Natural killer cell (primary cell): ENCODE measurements around the gene ZNHIT1. TPM values are rescaled to one million over a fixed set of nuclear protein-coding genes. Genes with fewer than 3 reads are reported as not detected.

Source experiments
- ATAC-seq, 3 donors: fragments of 150-1000 bp in 2 of 3; fragments of 200-7000 bp in 1 of 3; cut with Tn5 transposase; 1 replicate in 1 of 3; 2 replicates in 2 of 3; pipeline ENCODE4 v1.10.0; 2021; ENCODE audit warnings: mild to moderate bottlenecking in 2 of 3, moderate library complexity in 2 of 3
- DNase-seq, 2 donors: peaks; one replicate each; pipeline versions ENCODE4 v3.0.0 to v3.0.0-alpha.2; 2013 to 2021; ENCODE audit warnings: mixed read lengths in 1 of 2
- H3K27ac ChIP-seq: one replicate; pipeline ENCODE4 v1.5.1; 2013; ENCODE audit warnings: mild to moderate bottlenecking, low read length
- H3K27me3 ChIP-seq: one replicate; pipeline ENCODE4 v1.6.1; 2013; ENCODE audit warnings: low read length; ENCODE audit not compliant: control insufficient read depth, insufficient read depth
- H3K36me3 ChIP-seq: one replicate; pipeline ENCODE4 v1.6.1; 2013; ENCODE audit warnings: low read length; ENCODE audit not compliant: control insufficient read depth, insufficient read depth
- H3K4me1 ChIP-seq: one replicate; pipeline ENCODE4 v1.6.1; 2013; ENCODE audit warnings: low read length; ENCODE audit not compliant: control insufficient read depth, insufficient read depth
- H3K4me3 ChIP-seq: one replicate; pipeline ENCODE4 v1.5.1; 2013; ENCODE audit warnings: low read length
- H3K9me3 ChIP-seq: one replicate; pipeline ENCODE4 v1.6.1; 2013; ENCODE audit warnings: low read length; ENCODE audit not compliant: control insufficient read depth, insufficient read depth
- H3K27ac Mint-ChIP-seq, 2 donors: one replicate each; pipeline ENCODE4 v1.8.0; 2022; ENCODE audit warnings: mild to moderate bottlenecking in 2 of 2, mixed read lengths in 2 of 2, moderate library complexity in 1 of 2
- H3K27me3 Mint-ChIP-seq, 2 donors: one replicate each; pipeline ENCODE4 v1.8.0; 2022; ENCODE audit warnings: low read depth in 2 of 2, mixed read lengths in 2 of 2
- H3K36me3 Mint-ChIP-seq: one replicate; pipeline ENCODE4 v1.8.0; 2022; ENCODE audit warnings: mixed read lengths
- H3K4me1 Mint-ChIP-seq, 2 donors: one replicate each; pipeline ENCODE4 v1.8.0; 2022; ENCODE audit warnings: mixed read lengths in 2 of 2
- H3K4me3 Mint-ChIP-seq: one replicate; pipeline ENCODE4 v1.8.0; 2022; ENCODE audit warnings: mild to moderate bottlenecking, moderate library complexity, mixed read lengths
- H3K9me3 Mint-ChIP-seq, 2 donors: one replicate each; pipeline ENCODE4 v1.8.0; 2022; ENCODE audit warnings: mixed read lengths in 2 of 2
- CTCF ChIP-seq: fragments of 200-600 bp; IDR thresholded peaks from one replicate; pipeline ENCODE4 v1.8.0; 2022; ENCODE audit warnings: antibody characterized with exemption
- WGBS: methylation state at CpG from one replicate; pipeline ENCODE4 v1.1.7; 2013; ENCODE audit warnings: missing lambda C conversion rate; ENCODE audit not compliant: insufficient coverage; 5-methylcytosine and 5-hydroxymethylcytosine counted together
- intact Hi-C: fragments of 100-400 bp; cut with micrococcal nuclease; formaldehyde crosslinking; loops from one replicate; pipeline ENCODE4 v1.14.2; 2022
- total RNA-seq, 4 donors: library from RNA; stranded (reverse); fragments of 120-200 nt in 1 of 4; gene quantifications; one replicate each; pipeline versions ENCODE4 v1.2.3 to v1.2.4, GENCODE V29; 2013 to 2022

The ZNHIT1 gene
- 10 to 100 TPM; 53.7 to 63.5 (median 60.9) TPM for total RNA-seq
- 49.1 TPM for total RNA-seq (2013)

- TF ChIP-seq CTCF: no peak
- DNase-seq (peak; percentile 94 to 100), ATAC-seq (peak; percentile 76 to 84 (median 82))
- Histone ChIP-seq H3K4me3 (peak within 1 kb of the TSS; percentile 81), H3K27me3 (no peaks in the 10 kb centered on the region), H3K4me1 (peaks cover 25% of the 10 kb centered on the region), H3K36me3 (peaks cover 7% of the 10 kb centered on the region), H3K27ac (peak within 1 kb of the TSS; percentile 82), H3K9me3 (no peaks in the 10 kb centered on the region)
- intact Hi-C loops: loop anchor here (1.0 kb wide), 1 partner anchor 27 kb away; no protein-coding TSS in a partner anchor
- Mint-ChIP-seq H3K27me3 (no peaks in the 10 kb centered on the region), H3K27ac (peak within 1 kb of the TSS; percentile 94 to 97), H3K4me1 (peaks cover 39 to 57% of the 10 kb centered on the region in 2 donors), H3K4me3 (peak within 1 kb of the TSS; percentile 96), H3K9me3 (no peaks in the 10 kb centered on the region), H3K36me3 (no peaks in the 10 kb centered on the region)
- under 1% methylated on average over 57 of the region's 57 CpGs for WGBS
These were observed at the start of gene ZNHIT1, which contains the start of gene PLOD3 for GRCh38 chr7:101217388-101218235. Gene ZNHIT1 (plus strand): TSS chr7:101218165. CDS start chr7:101218196, 31 bp downstream. Gene PLOD3 (minus strand): TSS chr7:101217581. CDS start chr7:101217274, 307 bp downstream.

- TF ChIP-seq CTCF: no peak
- H3K4me1 Mint-ChIP-seq: peaks cover 36 to 69% of the 10 kb centered on the region in 2 donors
These were observed 49.4 kb upstream of the ZNHIT1 start for GRCh38 chr7:101168412-101169049.

GRCh38 chr7:101169110-101169837 lies 48.7 kb upstream of the ZNHIT1 start:
- intact Hi-C loops: loop anchor here (1.0 to 2.0 kb wide), 2 partner anchors 25 to 92 kb away; no protein-coding TSS in a partner anchor
- DNase-seq (no peak), ATAC-seq (no peak)
- no peak overlapping the region for H3K27ac ChIP-seq
- Mint-ChIP-seq H3K27ac (peak overlapping the region; percentile 3 to 66), H3K4me3 (peak overlapping the region; percentile 1), H3K4me1 (peaks cover 42 to 76% of the 10 kb centered on the region in 2 donors), H3K9me3 (no peaks in the 10 kb centered on the region), H3K27me3 (peaks cover 67 to 70% of the 10 kb centered on the region in 2 donors), H3K36me3 (no peaks in the 10 kb centered on the region)
- peaks cover 9% of the 10 kb centered on the region for H3K9me3 ChIP-seq
- no peaks in the 10 kb centered on the region for H3K36me3 ChIP-seq
- H3K27me3 ChIP-seq: peaks cover 84% of the 10 kb centered on the region
- peaks cover 57% of the 10 kb centered on the region for H3K4me1 ChIP-seq
- WGBS: 2% methylated on average over 13 of the region's 18 CpGs
- no peak overlapping the region for H3K4me3 ChIP-seq
- no peak for TF ChIP-seq CTCF

More at GRCh38 chr7:101168412-101169049, 49.4 kb upstream of the ZNHIT1 start:
- Histone ChIP-seq H3K36me3 (no peaks in the 10 kb centered on the region), H3K4me1 (peaks cover 55% of the 10 kb centered on the region), H3K27ac (no peak overlapping the region), H3K27me3 (peaks cover 81% of the 10 kb centered on the region), H3K9me3 (peaks cover 5% of the 10 kb centered on the region), H3K4me3 (no peak overlapping the region)
- no peak for ATAC-seq
- Mint-ChIP-seq H3K27ac (peak overlapping the region in 1 of 2 donors; percentile 19), H3K36me3 (no peaks in the 10 kb centered on the region), H3K27me3 (peaks cover 61 to 63% of the 10 kb centered on the region in 2 donors), H3K4me3 (no peak overlapping the region), H3K9me3 (no peaks in the 10 kb centered on the region)
- 7% methylated on average over 2 of the region's 6 CpGs for WGBS
- intact Hi-C loops: loop anchor here (1.0 to 2.0 kb wide), 2 partner anchors 24 to 92 kb away; no protein-coding TSS in a partner anchor
- DNase-seq: no peak
